SK-N-SH treated with all-trans-retinoic acid at 6 μM for 48 hours (cell line): Measurements from ENCODE around the gene FARP1.

Experiments
- ARNTL ChIP-seq: fragments of 450-650 bp; formaldehyde crosslinking; IDR thresholded peaks from 2 replicates; pipeline ENCODE4 v1.5.0; 2020; ENCODE audit warnings: low read depth, mild to moderate bottlenecking, moderate library complexity, borderline replicate concordance
- OSR1 ChIP-seq: fragments of 250-450 bp; sonication (Bioruptor Pico); IDR thresholded peaks from 2 replicates; pipeline ENCODE4 v1.8.0; 2022; ENCODE audit warnings: moderate library complexity, mild to moderate bottlenecking, inconsistent platforms
- PATZ1 ChIP-seq: fragments of 250-450 bp; sonication (Bioruptor Pico); IDR thresholded peaks from 2 replicates; pipeline ENCODE4 v1.8.0; 2020; ENCODE audit warnings: mild to moderate bottlenecking, moderate library complexity, borderline replicate concordance
- ZC3H10 ChIP-seq: fragments of 250-450 bp; sonication (Bioruptor Pico); IDR thresholded peaks from 2 replicates; pipeline ENCODE4 v1.5.1; 2021; ENCODE audit warnings: mild to moderate bottlenecking, moderate library complexity
- ZFP30 ChIP-seq: fragments of 450-650 bp; formaldehyde crosslinking; IDR thresholded peaks from 2 replicates; pipeline ENCODE4 v1.5.0; 2022; ENCODE audit warnings: mild to moderate bottlenecking, moderate library complexity

- TF ChIP-seq ZC3H10 (CRISPR knock-in tag) = no peak
- TF ChIP-seq ZFP30 (CRISPR knock-in tag) = no peak
- TF ChIP-seq PATZ1 (CRISPR knock-in tag) = no peak
- TF ChIP-seq OSR1 (CRISPR knock-in tag) = no peak
- no peak for TF ChIP-seq ARNTL (CRISPR knock-in tag)
Measured at GRCh38 chr13:98242403-98242802, 99.5 kb downstream of the FARP1 start.
